ENCODE data around the gene RASGRF2. TPM values are rescaled to one million over a fixed set of nuclear protein-coding genes. Genes with fewer than 3 reads are reported as not detected.

RASGRF2 gene
- total and polyA plus RNA-seq, 10 donors = 0.74 to 13.9 (median 8.8) TPM

- H3K9me3 ChIP-seq = no peaks in the 10 kb centered on the region
- DNase-seq = no peak
- WGBS, 5 donors = 57 to 87% (median 76%) methylated on average over 4 of the region's 4 CpGs
- TF ChIP-seq POLR2AphosphoS5 (IDR thresholded peaks at IDR 0.05) (no peak), POLR2A (IDR thresholded peaks at IDR 0.05) (no peak), CTCF (IDR thresholded peaks at IDR 0.05 in 8 of 11, conservative IDR thresholded peaks at IDR 0.05 in 3 of 11) (no peak)
- no peak overlapping the region for H3K27ac ChIP-seq
- intact Hi-C loops (cut with DNase I; ENCODE audit: low total_unique reads) = no loop called here
- no peaks in the 10 kb centered on the region for H3K27me3 ChIP-seq (replicated peaks in 1 of 7)
- H3K4me3 ChIP-seq = no peak overlapping the region
- no peaks in the 10 kb centered on the region for H3K4me1 ChIP-seq
- peaks cover 0 to 14% (median 0%) of the 10 kb centered on the region in 6 donors for H3K36me3 ChIP-seq
Measured at GRCh38 chr5:81115261-81115660, 155.1 kb downstream of the RASGRF2 start.

GRCh38 chr5:81117566-81117965, 157.4 kb downstream of the RASGRF2 start:
- 87 to 95% (median 92%) methylated on average over 3 of the region's 3 CpGs for WGBS, 5 donors
- H3K36me3 ChIP-seq = peaks cover 0 to 14% (median 0%) of the 10 kb centered on the region in 6 donors
- intact Hi-C loops (cut with DNase I; ENCODE audit: low total_unique reads) = no loop called here
- no peaks in the 10 kb centered on the region for H3K9me3 ChIP-seq
- no peaks in the 10 kb centered on the region for H3K27me3 ChIP-seq (replicated peaks in 1 of 7)
- no peak overlapping the region for H3K27ac ChIP-seq
- no peak overlapping the region for H3K4me3 ChIP-seq
- TF ChIP-seq POLR2AphosphoS5 (IDR thresholded peaks at IDR 0.05) (no peak), POLR2A (IDR thresholded peaks at IDR 0.05) (no peak), CTCF (IDR thresholded peaks at IDR 0.05 in 8 of 11, conservative IDR thresholded peaks at IDR 0.05 in 3 of 11) (no peak)
- no peak for DNase-seq
- peaks cover 0 to 4% (median 0%) of the 10 kb centered on the region in 6 donors for H3K4me1 ChIP-seq

GRCh38 chr5:81121273-81121672, 161.1 kb downstream of the RASGRF2 start:
- no peaks in the 10 kb centered on the region for H3K27me3 ChIP-seq (replicated peaks in 1 of 7)
- WGBS, 5 donors = 70 to 88% (median 81%) methylated on average over 5 of the region's 5 CpGs
- intact Hi-C loops (cut with DNase I; ENCODE audit: low total_unique reads) = no loop called here

More at GRCh38 chr5:81121273-81121672, 161.1 kb downstream of the RASGRF2 start:
- H3K4me3 ChIP-seq = no peak overlapping the region
- peaks cover 0 to 4% (median 0%) of the 10 kb centered on the region in 6 donors for H3K4me1 ChIP-seq
- H3K36me3 ChIP-seq = peaks cover 0 to 6% (median 0%) of the 10 kb centered on the region in 6 donors
- DNase-seq = no peak
- no peak overlapping the region for H3K27ac ChIP-seq
- no peak for TF ChIP-seq CTCF (IDR thresholded peaks at IDR 0.05 in 8 of 11, conservative IDR thresholded peaks at IDR 0.05 in 3 of 11)
- no peak for TF ChIP-seq POLR2AphosphoS5 (IDR thresholded peaks at IDR 0.05)
- TF ChIP-seq POLR2A (IDR thresholded peaks at IDR 0.05) = no peak
- no peaks in the 10 kb centered on the region for H3K9me3 ChIP-seq

Data from spleen (tissue), 11 donors.